ENCODE results near the gene ZNF3. TPM values are rescaled to one million over a fixed set of nuclear protein-coding genes. Genes with fewer than 3 reads are reported as not detected.
A peak's percentile ranks its signal among the peaks of the same experiment; 100 is the strongest.

The ZNF3 gene
- total and polyA plus RNA-seq, 9 of the 15 experiments (the other 6 are each of a cell fraction or from before 2014, with no cell fraction given) = 30.0 to 64.9 (median 51.5) TPM

- intact Hi-C loops (cut with micrococcal nuclease) (loop anchor here (1.0 to 5.0 kb wide), 4 partner anchors 26 to 150 kb away; partner anchors contain the start of genes AP4M1, AZGP1, MCM7 and ZSCAN21), in situ Hi-C loops (cut with MboI) (loop anchor here (5.0 kb wide), 2 partner anchors 135 to 210 kb away; partner anchors contain the start of gene TRIM4)
- BruUV-seq (replicated peaks) = TSS peak; percentile 46
- Histone ChIP-seq H3K4me2 (ENCODE audit: insufficient read depth, low read length) (peak within 1 kb of the TSS; percentile 94), H4K20me1 (replicated peaks; ENCODE audit: control insufficient read depth, insufficient read depth, low read length) (no peaks in the 10 kb centered on the region), H3K4me3 (peak within 1 kb of the TSS; percentile 74), H3K9me1 (ENCODE audit: control insufficient read depth, insufficient read depth, low read length) (no peaks in the 10 kb centered on the region), H3K27ac (ENCODE audit: extremely low read depth, low read depth, low read length) (peak within 1 kb of the TSS; percentile 97), H3K27me3 (ENCODE audit: control insufficient read depth in 2 of 2, insufficient read depth in 2 of 2, low read length in 2 of 2) (no peaks in the 10 kb centered on the region), H3K9me3 (replicated peaks; ENCODE audit: control insufficient read depth, insufficient read depth, low read depth, low read length) (no peaks in the 10 kb centered on the region), H3K79me2 (ENCODE audit: control insufficient read depth, insufficient read depth, low read length) (peaks cover 22% of the 10 kb centered on the region), H3K4me1 (replicated peaks in 1 of 2; ENCODE audit: control insufficient read depth in 2 of 2, insufficient read depth in 2 of 2, low read length in 2 of 2) (peaks cover 35 to 60% of the 10 kb centered on the region in 2 experiments), H3K36me3 (ENCODE audit: control insufficient read depth, insufficient read depth, low read length) (no peaks in the 10 kb centered on the region), H3K9ac (ENCODE audit: insufficient read depth in 1 of 2, low read depth in 2 of 2, low read length in 2 of 2) (peak within 1 kb of the TSS; percentile 92 to 100), H2AFZ (ENCODE audit: low read depth, low read length) (peak within 1 kb of the TSS; percentile 97)
- FAIRE-seq (peak; percentile 78), ATAC-seq (peak; percentile 70), DNase-seq (ENCODE audit: extremely low read depth in 1 of 4, low spot score in 3 of 4) (peak; percentile 90 to 96 (median 94))
- POLR2A ChIA-PET = interaction anchor here (0.5 to 5.7 kb wide), 11 partner anchors 11 to 311 kb away, joined by 3 to 45 read pairs (median 3); partner anchors contain the start of genes AP4M1 and MCM7
- 3% methylated on average over 56 of the region's 85 CpGs for WGBS (ENCODE audit: insufficient coverage, low coverage, missing lambda C conversion rate)
- CTCF ChIA-PET (ENCODE audit: low intra/inter-chr PET ratio) = interaction anchor here (0.5 to 0.9 kb wide), 3 partner anchors 199 to 214 kb away, joined by 3 read pairs; no protein-coding TSS in a partner anchor
- TF ChIP-seq HCFC1 (IDR thresholded peaks at IDR 0.05; ENCODE audit: low read depth, low read length) = peak; percentile 30
- no peak for TF ChIP-seq ARID2 (IDR thresholded peaks at IDR 0.05)
- TF ChIP-seq MEIS2 (IDR thresholded peaks at IDR 0.05; ENCODE audit: partially characterized antibody) = no peak
- 0 out of 4 replicates have a peak, but pooled peaks have one; percentile 49 to 65 for TF ChIP-seq UBTF (IDR thresholded peaks at IDR 0.05; ENCODE audit: borderline replicate concordance in 1 of 2, low read depth in 2 of 2, low read length in 2 of 2)
- TF ChIP-seq NFRKB (IDR thresholded peaks at IDR 0.05; ENCODE audit: low read depth) = peak; percentile 98
- peak; percentile 70; the same call in 1 of the 2 replicates for TF ChIP-seq POLR2AphosphoS2 (IDR thresholded peaks at IDR 0.05; ENCODE audit: low read length)
- TF ChIP-seq ERF (CRISPR knock-in tag; IDR thresholded peaks at IDR 0.05) = peak; percentile 78; the same call in 1 of the 2 replicates
- no peak; the same call in 1 of the 2 replicates for TF ChIP-seq CREB1 (IDR thresholded peaks at IDR 0.05)
- TF ChIP-seq CREB1 (CRISPR knock-in tag; IDR thresholded peaks at IDR 0.05) = peak; percentile 41
- peak; percentile 47; the same call in 1 of the 2 replicates for TF ChIP-seq NKRF (IDR thresholded peaks at IDR 0.05; ENCODE audit: borderline replicate concordance)
- no peak for TF ChIP-seq ZNF217 (CRISPR knock-in tag; IDR thresholded peaks at IDR 0.05)
- TF ChIP-seq ZNF584 (CRISPR knock-in tag; IDR thresholded peaks at IDR 0.05; ENCODE audit: low read depth) = peak; percentile 34; the same call in 1 of the 2 replicates
- TF ChIP-seq JUN (IDR thresholded peaks at IDR 0.05; ENCODE audit: borderline replicate concordance, low read depth, low read length) = peak; percentile 39; the same call in 1 of the 2 replicates
- no peak for TF ChIP-seq JUN (CRISPR knock-in tag; IDR thresholded peaks at IDR 0.05; ENCODE audit: borderline replicate concordance)
- TF ChIP-seq NR4A1 (CRISPR knock-in tag; IDR thresholded peaks at IDR 0.05) = no peak
- 0 out of 2 replicates have a peak, but pooled peaks have one; percentile 5 for TF ChIP-seq NR4A1 (tag; IDR thresholded peaks at IDR 0.05)
- peak; percentile 43 for TF ChIP-seq CCNT2 (IDR thresholded peaks at IDR 0.05; ENCODE audit: borderline replicate concordance, extremely low read depth, insufficient read length, low read depth, low read length)
These were observed 45.7 kb upstream of the ZNF3 start, which contains the start of gene MBLAC1 for GRCh38 chr7:100126931-100127865. TSS of gene MBLAC1 (plus strand) at chr7:100126967. CDS start at chr7:100127396, 429 bp downstream.
